ENCODE measurements around the gene ASH1L.
"Not testable (repeated sequence)": the region's sequence is repeated elsewhere in the genome, so short reads cannot be mapped to it uniquely, and the experiment has no call there.

The ASH1L gene

GRCh38 chr1:155433128-155433830, 129.3 kb downstream of the ASH1L start:
- DNase-seq = not testable (repeated sequence)

GRCh38 chr1:155424091-155424490, 138.5 kb downstream of the ASH1L start:
- DNase-seq = no peak

GRCh38 chr1:155420788-155421187, 141.8 kb downstream of the ASH1L start:
- DNase-seq = no peak

- not testable (repeated sequence) for DNase-seq
Observed at GRCh38 chr1:155411840-155412239, 150.8 kb downstream of the ASH1L start.

GRCh38 chr1:155410931-155411330, 151.7 kb downstream of the ASH1L start:
- DNase-seq = no peak

GRCh38 chr1:155396874-155397476, 165.6 kb downstream of the ASH1L start:
- no peak for DNase-seq

GRCh38 chr1:155392898-155393411, 169.6 kb downstream of the ASH1L start:
- DNase-seq = no peak

- no peak for DNase-seq
Observed at GRCh38 chr1:155389826-155390225, 172.8 kb downstream of the ASH1L start.

- not testable (repeated sequence) for DNase-seq
Observed at GRCh38 chr1:155385836-155386235, 176.8 kb downstream of the ASH1L start.

GRCh38 chr1:155383406-155383805, 179.2 kb downstream of the ASH1L start:
- no peak for DNase-seq

- DNase-seq = no peak
Observed at GRCh38 chr1:155379631-155380090, 182.9 kb downstream of the ASH1L start.

GRCh38 chr1:155379180-155379579, 183.4 kb downstream of the ASH1L start:
- no peak for DNase-seq

- DNase-seq = no peak
Observed at GRCh38 chr1:155360051-155360450, 202.6 kb downstream of the ASH1L start.

- no peak for DNase-seq
Observed at GRCh38 chr1:155352631-155353030, 210.0 kb downstream of the ASH1L start.

GRCh38 chr1:155342842-155343241, 219.8 kb downstream of the ASH1L start:
- DNase-seq = no peak

- DNase-seq = no peak
Observed at GRCh38 chr1:155339515-155340097, 223.0 kb downstream of the ASH1L start.

GRCh38 chr1:155334962-155335361, 227.6 kb downstream of the ASH1L start:
- no peak for DNase-seq

- no peak for DNase-seq
Observed at GRCh38 chr1:155329980-155330598, 232.5 kb downstream of the ASH1L start.

GRCh38 chr1:155328856-155329255, 233.7 kb downstream of the ASH1L start:
- not testable (repeated sequence) for DNase-seq

GRCh38 chr1:155327981-155328380, 234.6 kb downstream of the ASH1L start:
- no peak for DNase-seq

- DNase-seq = no peak
Observed at GRCh38 chr1:155326631-155327037, 236.0 kb downstream of the ASH1L start.

- no peak for DNase-seq
Observed at GRCh38 chr1:155326020-155326526, 236.5 kb downstream of the ASH1L start.

GRCh38 chr1:155325603-155325893, 237.1 kb downstream of the ASH1L start:
- DNase-seq = no peak
